CD1c-positive myeloid dendritic cell (primary cell): Measurements from ENCODE around the gene CLEC10A.
"Not testable (repeated sequence)": the region's sequence is repeated elsewhere in the genome, so short reads cannot be mapped to it uniquely, and the experiment has no call there.

Source experiments
- DNase-seq: peaks from one replicate; pipeline ENCODE4 v3.0.0-alpha.2; 2016; ENCODE audit errors: extremely low spot score

Gene CLEC10A

GRCh38 chr17:7079581-7080455, at the start of gene CLEC10A:
CLEC10A (minus strand) TSS chr17:7080251; CDS start chr17:7078812, 1,439 bp downstream.
- peak; percentile 87 for DNase-seq

- DNase-seq = no peak
These were observed 49.3 kb upstream of the CLEC10A start for GRCh38 chr17:7129311-7129710.

GRCh38 chr17:7128160-7128559, 48.1 kb upstream of the CLEC10A start:
- no peak for DNase-seq

GRCh38 chr17:7127501-7127900, 47.5 kb upstream of the CLEC10A start:
- DNase-seq = not testable (repeated sequence)

GRCh38 chr17:7126386-7126785, 46.3 kb upstream of the CLEC10A start:
- DNase-seq = not testable (repeated sequence)

GRCh38 chr17:7124923-7125322, 44.9 kb upstream of the CLEC10A start:
- no peak for DNase-seq

GRCh38 chr17:7123844-7124243, 43.8 kb upstream of the CLEC10A start:
- peak; percentile 29 for DNase-seq

- DNase-seq = peak; percentile 19
These were observed 42.3 kb upstream of the CLEC10A start for GRCh38 chr17:7122381-7122780.

GRCh38 chr17:7120635-7121034, 40.6 kb upstream of the CLEC10A start:
- DNase-seq = peak; percentile 78

GRCh38 chr17:7120123-7120522, 40.1 kb upstream of the CLEC10A start:
- peak; percentile 28 for DNase-seq

- no peak for DNase-seq
These were observed 39.3 kb upstream of the CLEC10A start for GRCh38 chr17:7119314-7119713.

- DNase-seq = peak; percentile 76
These were observed 35.0 kb upstream of the CLEC10A start for GRCh38 chr17:7114875-7115614.

- no peak for DNase-seq
These were observed 34.3 kb upstream of the CLEC10A start, which contains the start of gene ASGR2 for GRCh38 chr17:7114241-7114874. ASGR2 (minus strand) TSS chr17:7114822; CDS start chr17:7114240, 582 bp downstream.

- no peak for DNase-seq
These were observed 33.4 kb upstream of the CLEC10A start for GRCh38 chr17:7113273-7114071.

- no peak for DNase-seq
These were observed 32.6 kb upstream of the CLEC10A start for GRCh38 chr17:7112510-7113108.

GRCh38 chr17:7111784-7112509, 31.9 kb upstream of the CLEC10A start:
- DNase-seq = peak; percentile 44

- DNase-seq = no peak
These were observed 30.7 kb upstream of the CLEC10A start for GRCh38 chr17:7110617-7111306.

GRCh38 chr17:7109461-7110322, 29.6 kb upstream of the CLEC10A start:
- DNase-seq = no peak

- no peak for DNase-seq
These were observed 28.9 kb upstream of the CLEC10A start for GRCh38 chr17:7108981-7109380.
